ENCODE results near the gene TNFRSF1A. TPM values are rescaled to one million over a fixed set of nuclear protein-coding genes. Genes with fewer than 3 reads are reported as not detected.

Gene TNFRSF1A
- total and polyA plus RNA-seq, 2 of the 13 experiments (the other 11 are each of a cell fraction or from before 2014, with no cell fraction given) = 41.5 to 61.2 TPM

DNA sequence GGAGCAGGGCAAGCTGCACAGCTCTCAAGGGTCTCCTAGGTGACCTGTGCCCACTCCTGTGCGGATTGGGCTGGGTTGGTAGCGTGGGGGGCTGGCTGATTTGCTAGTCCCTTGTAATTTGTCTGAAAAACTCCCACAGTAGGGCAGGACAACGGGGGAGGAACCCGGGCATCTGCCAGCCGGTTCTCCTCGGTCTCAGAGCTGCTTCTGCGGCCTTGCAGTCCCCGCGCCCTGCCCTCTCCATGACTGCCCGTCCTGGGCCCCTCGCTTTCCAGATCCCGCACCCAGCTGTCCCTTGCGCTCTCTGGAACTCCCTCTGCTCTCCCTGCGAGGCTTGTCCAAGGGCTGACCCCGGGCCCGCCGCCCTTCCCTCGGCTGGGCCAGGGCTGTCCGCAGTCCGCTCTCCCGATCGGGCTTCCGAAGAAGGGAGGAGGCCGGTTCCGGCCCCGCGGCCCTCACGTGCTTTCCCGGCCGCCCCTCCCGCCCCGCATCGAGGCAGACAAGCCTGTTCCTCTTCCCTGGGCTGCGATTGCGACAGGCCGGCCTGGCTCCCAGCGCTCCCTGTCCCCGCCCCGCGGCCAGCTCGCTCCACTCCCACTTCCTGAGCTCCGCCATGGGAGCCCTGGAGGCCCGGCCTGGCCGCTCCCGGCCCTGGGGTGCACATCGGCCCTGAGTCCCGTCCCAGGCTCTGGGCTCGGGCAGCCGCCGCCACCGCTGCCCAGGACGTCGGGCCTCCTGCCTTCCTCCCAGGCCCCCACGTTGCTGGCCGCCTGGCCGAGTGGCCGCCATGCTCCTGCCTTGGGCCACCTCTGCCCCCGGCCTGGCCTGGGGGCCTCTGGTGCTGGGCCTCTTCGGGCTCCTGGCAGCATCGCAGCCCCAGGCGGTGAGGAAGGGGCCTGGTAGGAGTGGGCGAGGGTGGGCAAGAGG is 42.0 kb upstream of the TNFRSF1A start, which contains the start of gene LTBR (continued):
- TF ChIP-seq ZNF260 (CRISPR knock-in tag; IDR thresholded peaks at IDR 0.05; ENCODE audit: borderline replicate concordance, low read depth) (no peak), TBX3 (IDR thresholded peaks at IDR 0.05; ENCODE audit: borderline replicate concordance) (no peak), FOXP1 (IDR thresholded peaks at IDR 0.05) (no peak), FOXP1 (CRISPR knock-in tag; IDR thresholded peaks at IDR 0.05) (0 out of 2 replicates have a peak, but pooled peaks have one; percentile 37), ZNF180 (CRISPR knock-in tag; IDR thresholded peaks at IDR 0.05; ENCODE audit: borderline replicate concordance, low read depth) (no peak), HNRNPL (IDR thresholded peaks at IDR 0.05; ENCODE audit: low read depth, low read length) (0 out of 2 replicates have a peak, but pooled peaks have one; percentile 45), EHMT2 (IDR thresholded peaks at IDR 0.05; ENCODE audit: borderline replicate concordance, low read depth, low read length) (no peak), NFE2 (CRISPR knock-in tag; IDR thresholded peaks at IDR 0.05) (peak; percentile 9; the same call in 1 of the 2 replicates), MIXL1 (CRISPR knock-in tag; IDR thresholded peaks at IDR 0.05) (no peak; the same call in 1 of the 2 replicates), IRF9 (CRISPR knock-in tag; IDR thresholded peaks at IDR 0.05; ENCODE audit: borderline replicate concordance) (0 out of 2 replicates have a peak, but pooled peaks have one; percentile 75), ZNF446 (CRISPR knock-in tag; IDR thresholded peaks at IDR 0.05) (peak; percentile 87), FOXA1 (IDR thresholded peaks at IDR 0.05) (no peak), FOXA1 (CRISPR knock-in tag; IDR thresholded peaks at IDR 0.05) (0 out of 2 replicates have a peak, but pooled peaks have one; percentile 29), SMYD3 (CRISPR knock-in tag; IDR thresholded peaks at IDR 0.05) (peak; percentile 87), MTA3 (CRISPR knock-in tag; IDR thresholded peaks at IDR 0.05) (no peak), ZMYM4 (CRISPR knock-in tag; IDR thresholded peaks at IDR 0.05) (peak; percentile 84), REL (CRISPR knock-in tag; conservative IDR thresholded peaks at IDR 0.05) (peak; percentile 0; the same call in 1 of the 2 replicates), YY1 (IDR thresholded peaks at IDR 0.05; ENCODE audit: insufficient read depth, insufficient replicate concordance, low read depth, low read length) (peak; percentile 70), U2AF2 (IDR thresholded peaks at IDR 0.05; ENCODE audit: low read depth, low read length) (0 out of 2 replicates have a peak, but pooled peaks have one; percentile 43), HHEX (CRISPR knock-in tag; IDR thresholded peaks at IDR 0.05) (no peak), FUBP1 (CRISPR knock-in tag; IDR thresholded peaks at IDR 0.05; ENCODE audit: borderline replicate concordance) (peak; percentile 60; the same call in 1 of the 2 replicates), SNAPC2 (CRISPR knock-in tag; IDR thresholded peaks at IDR 0.05) (peak; percentile 98), EEA1 (CRISPR knock-in tag; IDR thresholded peaks at IDR 0.05; ENCODE audit: borderline replicate concordance) (peak; percentile 92), MED13 (CRISPR knock-in tag; IDR thresholded peaks at IDR 0.05) (no peak)
- TF ChIP-seq, protein P1, sequence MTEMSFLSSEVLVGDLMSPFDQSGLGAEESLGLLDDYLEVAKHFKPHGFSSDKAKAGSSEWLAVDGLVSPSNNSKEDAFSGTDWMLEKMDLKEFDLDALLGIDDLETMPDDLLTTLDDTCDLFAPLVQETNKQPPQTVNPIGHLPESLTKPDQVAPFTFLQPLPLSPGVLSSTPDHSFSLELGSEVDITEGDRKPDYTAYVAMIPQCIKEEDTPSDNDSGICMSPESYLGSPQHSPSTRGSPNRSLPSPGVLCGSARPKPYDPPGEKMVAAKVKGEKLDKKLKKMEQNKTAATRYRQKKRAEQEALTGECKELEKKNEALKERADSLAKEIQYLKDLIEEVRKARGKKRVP (CRISPR knock-in tag; IDR thresholded peaks at IDR 0.05) = peak in 1 of 2 experiments; percentile 89; a peak in 2 of 4 replicates
- TF ChIP-seq, protein P2, sequence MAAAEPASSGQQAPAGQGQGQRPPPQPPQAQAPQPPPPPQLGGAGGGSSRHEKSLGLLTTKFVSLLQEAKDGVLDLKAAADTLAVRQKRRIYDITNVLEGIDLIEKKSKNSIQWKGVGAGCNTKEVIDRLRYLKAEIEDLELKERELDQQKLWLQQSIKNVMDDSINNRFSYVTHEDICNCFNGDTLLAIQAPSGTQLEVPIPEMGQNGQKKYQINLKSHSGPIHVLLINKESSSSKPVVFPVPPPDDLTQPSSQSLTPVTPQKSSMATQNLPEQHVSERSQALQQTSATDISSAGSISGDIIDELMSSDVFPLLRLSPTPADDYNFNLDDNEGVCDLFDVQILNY (CRISPR knock-in tag; conservative IDR thresholded peaks at IDR 0.05) = no peak
